Prostate gland (tissue), 2 donors: ENCODE results near the gene AP3B1. TPM values are rescaled to one million over a fixed set of nuclear protein-coding genes. Genes with fewer than 3 reads are reported as not detected.

Experiments used
- DNase-seq: peaks from one replicate; pipeline ENCODE4 v3.0.0-alpha.2; 2019; ENCODE audit warnings: low spot score
- H3K27ac ChIP-seq, 2 donors: fragments of 200-600 bp; sonication (generic); 2 replicates each; pipeline ENCODE4 v1.5.1; 2017 to 2019
- H3K27me3 ChIP-seq: fragments of 200-600 bp; sonication (generic); replicated peaks from 2 replicates; pipeline ENCODE4 v1.5.1; 2019; ENCODE audit not compliant: insufficient read depth
- H3K36me3 ChIP-seq, 2 donors: fragments of 200-600 bp; sonication (generic); 1 replicate in 1 of 2; 2 replicates in 1 of 2; pipeline versions ENCODE4 v1.5.1 to v1.8.1; 2017 to 2019
- H3K4me1 ChIP-seq: fragments of 200-600 bp; sonication (generic); replicated peaks from 2 replicates; pipeline ENCODE4 v1.5.1; 2019
- H3K4me3 ChIP-seq, 2 donors: fragments of 200-600 bp; sonication (generic); 2 replicates each; pipeline ENCODE4 v1.5.1; 2017 to 2019
- H3K9me3 ChIP-seq: fragments of 200-600 bp; sonication (generic); 2 replicates; pipeline ENCODE4 v1.5.1; 2017
- POLR2A ChIP-seq: fragments of 450-650 bp; IDR thresholded peaks from one replicate; pipeline ENCODE4 v1.6.1; 2016; ENCODE audit warnings: antibody characterized with exemption, mild to moderate bottlenecking
- POLR2AphosphoS5 ChIP-seq: sonication (generic); formaldehyde crosslinking; IDR thresholded peaks from one replicate; pipeline ENCODE4 v1.6.1; 2017; ENCODE audit warnings: antibody characterized with exemption
- whole genome bisulfite sequencing: methylation state at CpG from one replicate; pipeline ENCODE4 v1.1.5; 2018; 5-methylcytosine and 5-hydroxymethylcytosine counted together
- intact Hi-C: fragments of 100-400 bp; cut with DNase I; formaldehyde crosslinking; loops from one replicate; pipeline ENCODE4 v1.14.2; 2022
- total RNA-seq, 2 donors: library from RNA; depleted of rRNA; stranded (reverse); fragments of >200 nt; gene quantifications; one replicate each; pipeline ENCODE4 v1.1.0, GENCODE V29; 2016
- TF ChIP-seq, protein P1 (sequence below), 4 experiments: fragments of 200-600 bp in 2 of 4; fragments of 450-650 bp in 2 of 4; sonication (generic) in 2 of 4; IDR thresholded peaks; 1 replicate in 3 of 4; 2 replicates in 1 of 4; pipeline ENCODE4 v1.5.1; 2016 to 2019; ENCODE audit warnings: antibody characterized with exemption in 4 of 4, mild to moderate bottlenecking in 2 of 4, moderate library complexity in 2 of 4

Gene AP3B1
- total RNA-seq, 2 donors from 2014 or later, result 33.1 to 60.5 TPM

DNA sequence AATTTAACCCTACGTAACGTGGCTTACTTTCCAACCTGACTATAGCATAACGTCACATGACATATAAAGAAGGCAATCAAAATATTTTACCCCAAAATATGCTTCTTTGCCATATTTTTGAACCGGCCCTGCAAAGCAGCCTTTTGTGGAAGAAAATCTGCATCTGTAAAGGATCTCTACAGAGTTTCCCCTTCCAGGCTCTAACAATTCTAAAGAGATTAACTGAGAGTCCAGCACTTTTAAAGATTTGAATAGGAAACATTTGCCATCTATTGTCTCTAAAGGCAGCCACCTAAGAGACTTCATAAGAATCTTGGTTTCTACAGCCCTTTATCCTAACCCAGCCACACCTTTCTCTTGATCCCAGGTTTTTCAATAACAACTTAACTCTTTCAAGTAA lies 22.7 kb downstream of the AP3B1 start:
- no peak for TF ChIP-seq POLR2AphosphoS5
- TF ChIP-seq, protein P1, sequence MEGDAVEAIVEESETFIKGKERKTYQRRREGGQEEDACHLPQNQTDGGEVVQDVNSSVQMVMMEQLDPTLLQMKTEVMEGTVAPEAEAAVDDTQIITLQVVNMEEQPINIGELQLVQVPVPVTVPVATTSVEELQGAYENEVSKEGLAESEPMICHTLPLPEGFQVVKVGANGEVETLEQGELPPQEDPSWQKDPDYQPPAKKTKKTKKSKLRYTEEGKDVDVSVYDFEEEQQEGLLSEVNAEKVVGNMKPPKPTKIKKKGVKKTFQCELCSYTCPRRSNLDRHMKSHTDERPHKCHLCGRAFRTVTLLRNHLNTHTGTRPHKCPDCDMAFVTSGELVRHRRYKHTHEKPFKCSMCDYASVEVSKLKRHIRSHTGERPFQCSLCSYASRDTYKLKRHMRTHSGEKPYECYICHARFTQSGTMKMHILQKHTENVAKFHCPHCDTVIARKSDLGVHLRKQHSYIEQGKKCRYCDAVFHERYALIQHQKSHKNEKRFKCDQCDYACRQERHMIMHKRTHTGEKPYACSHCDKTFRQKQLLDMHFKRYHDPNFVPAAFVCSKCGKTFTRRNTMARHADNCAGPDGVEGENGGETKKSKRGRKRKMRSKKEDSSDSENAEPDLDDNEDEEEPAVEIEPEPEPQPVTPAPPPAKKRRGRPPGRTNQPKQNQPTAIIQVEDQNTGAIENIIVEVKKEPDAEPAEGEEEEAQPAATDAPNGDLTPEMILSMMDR (IDR thresholded peaks at IDR 0.05), result no peak
- TF ChIP-seq POLR2A, result no peak
- no peaks in the 10 kb centered on the region for H3K9me3 ChIP-seq
- H3K4me3 ChIP-seq, result no peak overlapping the region
- no peak for DNase-seq
- no peaks in the 10 kb centered on the region for H3K4me1 ChIP-seq
- no peaks in the 10 kb centered on the region for H3K27me3 ChIP-seq
- 90% methylated on average over 4 of the region's 4 CpGs for WGBS
- H3K27ac ChIP-seq, result no peak overlapping the region
- intact Hi-C loops, result no loop called here
- no peaks in the 10 kb centered on the region for H3K36me3 ChIP-seq

DNA sequence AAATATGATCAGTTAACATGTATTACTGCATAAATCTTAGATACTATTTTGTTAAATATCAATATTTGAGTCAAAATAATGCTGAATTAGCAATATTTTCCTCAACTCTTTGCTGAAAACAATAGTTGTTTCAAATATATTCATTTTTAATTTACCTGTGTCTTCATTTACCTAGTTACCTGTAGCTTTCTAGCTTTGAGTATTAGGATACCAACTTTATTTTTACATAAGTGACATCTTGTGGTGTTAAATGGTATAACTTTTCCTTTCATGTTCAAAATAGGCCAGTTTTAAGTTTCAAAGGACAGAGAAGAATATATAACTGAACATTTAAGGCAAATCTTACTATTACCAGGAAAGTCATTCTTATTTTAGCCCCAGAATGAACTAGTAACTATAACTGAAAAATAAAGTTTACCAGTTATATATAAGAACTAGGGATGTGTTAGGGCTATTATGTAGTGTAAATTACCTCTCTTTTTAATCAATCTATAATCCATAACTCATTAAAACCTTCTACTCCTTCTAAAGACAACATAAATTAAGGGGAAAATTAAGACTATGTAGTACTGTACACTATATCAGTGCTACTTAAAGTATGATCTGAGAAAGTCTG lies 25.3 kb downstream of the AP3B1 start:
- no peak for DNase-seq
- intact Hi-C loops, result no loop called here

DNA sequence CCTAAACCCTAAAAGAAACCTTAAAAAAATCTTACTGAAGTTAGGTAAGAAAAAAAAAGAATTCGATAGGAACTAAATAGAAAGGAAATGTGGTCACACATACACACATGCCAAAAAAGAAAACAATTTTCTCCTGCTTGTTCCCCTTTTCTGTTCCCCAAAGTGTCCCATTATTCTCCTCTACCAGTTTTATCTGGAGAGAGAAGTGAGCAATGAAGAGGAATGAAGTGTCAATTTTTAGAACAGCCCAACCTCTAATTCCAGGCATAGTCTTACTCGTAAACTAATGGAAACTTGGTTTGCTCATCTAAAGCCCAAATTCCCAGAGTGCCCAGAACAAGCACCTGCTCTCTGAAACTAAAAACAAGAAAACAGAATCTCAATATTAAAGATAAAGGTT lies 26.1 kb downstream of the AP3B1 start:
- Histone ChIP-seq H3K36me3 (no peaks in the 10 kb centered on the region), H3K27ac (no peak overlapping the region), H3K9me3 (no peaks in the 10 kb centered on the region), H3K4me1 (no peaks in the 10 kb centered on the region), H3K4me3 (no peak overlapping the region), H3K27me3 (no peaks in the 10 kb centered on the region)
- no peak for DNase-seq
- TF ChIP-seq POLR2A, result no peak
- TF ChIP-seq POLR2AphosphoS5, result no peak
- TF ChIP-seq, protein P1 (IDR thresholded peaks at IDR 0.05), result no peak
- 69% methylated on average over 2 of the region's 2 CpGs for WGBS
- intact Hi-C loops, result no loop called here

More for the DNA sequence above, 25.3 kb downstream of the AP3B1 start:
- Histone ChIP-seq H3K27ac (no peak overlapping the region), H3K27me3 (no peaks in the 10 kb centered on the region), H3K4me1 (no peaks in the 10 kb centered on the region), H3K4me3 (no peak overlapping the region), H3K36me3 (no peaks in the 10 kb centered on the region), H3K9me3 (no peaks in the 10 kb centered on the region)
- TF ChIP-seq POLR2A (no peak), POLR2AphosphoS5 (no peak)
- TF ChIP-seq, protein P1 (IDR thresholded peaks at IDR 0.05), result peak in 3 of 4 experiments; percentile 42 to 56 (median 51)

DNA sequence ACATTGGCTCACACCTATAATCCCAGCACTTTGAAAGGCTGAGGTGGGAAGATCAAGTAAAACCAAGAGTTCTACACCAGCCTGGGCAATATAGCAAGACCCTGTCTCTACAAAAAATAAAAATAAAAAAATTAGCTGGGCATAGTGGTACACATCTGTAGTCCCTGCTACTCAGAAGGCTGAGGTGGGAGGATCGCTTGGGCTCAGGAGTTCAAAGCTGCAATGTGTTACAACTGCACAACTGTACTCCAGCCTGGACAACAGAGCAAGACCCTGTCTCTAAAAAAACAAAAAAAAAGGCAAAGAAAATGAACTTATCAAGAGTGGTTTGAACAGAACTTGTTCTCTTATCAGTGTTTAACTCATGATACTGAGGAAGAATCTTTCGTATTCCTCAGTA lies 29.3 kb downstream of the AP3B1 start:
- 98% methylated on average over 2 of the region's 2 CpGs for WGBS
- intact Hi-C loops, result no loop called here
- H3K4me1 ChIP-seq, result no peaks in the 10 kb centered on the region
- no peak for DNase-seq
- no peak overlapping the region for H3K27ac ChIP-seq
- H3K9me3 ChIP-seq, result no peaks in the 10 kb centered on the region
- TF ChIP-seq POLR2AphosphoS5 (no peak), POLR2A (no peak)
- TF ChIP-seq, protein P1 (IDR thresholded peaks at IDR 0.05), result no peak
- no peaks in the 10 kb centered on the region for H3K27me3 ChIP-seq
- H3K36me3 ChIP-seq, result no peaks in the 10 kb centered on the region
- H3K4me3 ChIP-seq, result no peak overlapping the region

DNA sequence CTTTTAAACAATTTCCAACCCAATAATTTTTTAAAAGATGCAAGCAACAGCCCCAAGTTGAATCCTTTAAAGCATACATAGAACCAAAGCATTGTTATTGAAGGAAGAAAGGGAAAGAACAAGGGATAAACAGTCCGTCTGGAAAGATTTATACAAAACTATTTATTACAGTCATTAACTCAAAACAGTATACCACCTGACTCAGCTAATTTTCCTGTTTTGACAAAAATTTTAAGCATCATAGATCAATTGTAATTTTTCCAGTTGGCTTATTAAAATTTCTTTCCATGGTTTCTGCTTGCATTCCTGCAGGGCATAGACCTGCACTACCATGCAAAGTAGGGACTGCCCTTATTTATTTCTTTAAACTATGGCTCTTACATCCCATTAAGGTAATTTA lies 29.9 kb downstream of the AP3B1 start:
- intact Hi-C loops, result no loop called here
- Histone ChIP-seq H3K36me3 (no peaks in the 10 kb centered on the region), H3K4me3 (no peak overlapping the region), H3K27me3 (no peaks in the 10 kb centered on the region), H3K4me1 (no peaks in the 10 kb centered on the region), H3K9me3 (no peaks in the 10 kb centered on the region), H3K27ac (no peak overlapping the region)
- no peak for DNase-seq
- 87% methylated on average over 1 of the region's 1 CpG for WGBS
- TF ChIP-seq POLR2A (no peak), POLR2AphosphoS5 (no peak)
- TF ChIP-seq, protein P1 (IDR thresholded peaks at IDR 0.05), result no peak
